K562 (cell line): Measurements from ENCODE around the gene CRLF1. TPM values are rescaled to one million over a fixed set of nuclear protein-coding genes. Genes with fewer than 3 reads are reported as not detected.
A peak's percentile ranks its signal among the peaks of the same experiment; 100 is the strongest.

ENCODE experiments used
- CCAR2 ChIP-seq: fragments of 200-400 bp; formaldehyde crosslinking; IDR thresholded peaks from 2 replicates; pipeline ENCODE4 v1.6.1; 2017; ENCODE audit warnings: mild to moderate bottlenecking, low read depth, low read length
- DDX20 ChIP-seq: fragments of 450-650 bp; IDR thresholded peaks from 2 replicates; pipeline ENCODE4 v1.6.1; 2016; ENCODE audit warnings: missing genetic modification characterization, low read depth, mild to moderate bottlenecking, missing compliant biosample characterization, moderate library complexity
- PHTF2 ChIP-seq: fragments of 250-450 bp; sonication (Bioruptor Pico); IDR thresholded peaks from 2 replicates; pipeline ENCODE4 v1.5.0; 2021; ENCODE audit warnings: mild to moderate bottlenecking
- SIN3A ChIP-seq, 2 experiments: fragments of 150-350 bp in 1 of 2; IDR thresholded peaks; 2 replicates each; pipeline ENCODE4 v1.6.1; 2011 to 2016; ENCODE audit warnings: borderline replicate concordance in 2 of 2, low read depth in 2 of 2, low read length in 2 of 2, mild to moderate bottlenecking in 2 of 2, moderate library complexity in 2 of 2; ENCODE audit not compliant: control insufficient read depth in 1 of 2
- SMAD1 ChIP-seq: fragments of 150-350 bp; IDR thresholded peaks from 2 replicates; pipeline ENCODE4 v1.6.1; 2014; ENCODE audit warnings: low read length, low read depth; ENCODE audit not compliant: partially characterized antibody
- SRSF9 ChIP-seq: fragments of 200-400 bp; formaldehyde crosslinking; IDR thresholded peaks from 2 replicates; pipeline ENCODE4 v1.6.1; 2017; ENCODE audit warnings: low read depth, low read length, borderline replicate concordance
- SUPT5H ChIP-seq: fragments of 450-650 bp; IDR thresholded peaks from 2 replicates; pipeline ENCODE4 v1.6.1; 2016
- TAF7 ChIP-seq: fragments of 450-650 bp; IDR thresholded peaks from 2 replicates; pipeline ENCODE4 v1.6.1; 2016; ENCODE audit warnings: missing genetic modification characterization, missing compliant biosample characterization
- TARDBP ChIP-seq: fragments of 450-650 bp; IDR thresholded peaks from 2 replicates; pipeline ENCODE4 v1.6.1; 2016
- TEAD4 ChIP-seq, 2 experiments: sonication (generic) in 1 of 2; formaldehyde crosslinking in 1 of 2; IDR thresholded peaks; 2 replicates each; pipeline versions ENCODE4 v1.6.1 to v1.8.0; 2012 to 2022; ENCODE audit warnings: borderline replicate concordance in 1 of 2, inconsistent platforms in 1 of 2, low read length in 1 of 2, mild to moderate bottlenecking in 1 of 2, missing genetic modification reagents in 1 of 2
- ZBTB1 ChIP-seq: sonication (generic); formaldehyde crosslinking; IDR thresholded peaks from 2 replicates; pipeline ENCODE4 v1.8.1; 2023; ENCODE audit warnings: missing genetic modification reagents, low read depth, mild to moderate bottlenecking, borderline replicate concordance
- ZNF263 ChIP-seq: sonication (generic); formaldehyde crosslinking; IDR thresholded peaks from 2 replicates; pipeline ENCODE4 v1.8.0; 2022; ENCODE audit warnings: mild to moderate bottlenecking, missing genetic modification reagents, borderline replicate concordance
- ZNF785 ChIP-seq: fragments of 250-450 bp; sonication (Bioruptor Pico); IDR thresholded peaks from 2 replicates; pipeline ENCODE4 v1.4.0; 2020; ENCODE audit warnings: mild to moderate bottlenecking
- polyA plus RNA-seq, 8 experiments: library from polyadenylated mRNA; depleted of rRNA in 4 of 8; stranded (reverse) in 5 of 8; unstranded in 3 of 8; fragments of >200 nt; fragmentation: Nextera tagmentation in 2 of 8; fragmentation: Illumina TruSeq in 1 of 8; extraction: Ambion mirVana in 2 of 8; extraction: Trizol in 1 of 8; gene quantifications; 2 replicates each; pipeline versions ENCODE4 v1.2.1 to v1.2.3, GENCODE V29; 2011 to 2014; ENCODE audit warnings: inconsistent platforms in 1 of 8, missing spikeins in 1 of 8
- total RNA-seq, 7 experiments: library from RNA; depleted of rRNA in 6 of 7; stranded (reverse); fragments of >200 nt in 6 of 7; fragmentation: Illumina TruSeq in 2 of 7; extraction: Trizol in 2 of 7; gene quantifications; 2 replicates each; pipeline versions ENCODE4 v1.2.1 to v1.2.3, GENCODE V29; 2011 to 2021; ENCODE audit warnings: low replicate concordance in 1 of 7
- TF ChIP-seq, protein P1 (sequence below): fragments of 250-450 bp; sonication (Bioruptor Pico); IDR thresholded peaks from 2 replicates; pipeline ENCODE4 v1.5.1; 2021; ENCODE audit warnings: mild to moderate bottlenecking
- TF ChIP-seq, protein P2 (sequence below): fragments of 450-650 bp; conservative IDR thresholded peaks from 2 replicates; pipeline ENCODE4 v1.6.1; 2016; ENCODE audit warnings: missing genetic modification characterization, low read depth, mild to moderate bottlenecking, missing compliant biosample characterization, moderate library complexity
- TF ChIP-seq, protein P3 (sequence below): IDR thresholded peaks from 2 replicates; pipeline ENCODE4 v1.6.1; 2014; ENCODE audit warnings: antibody characterized with exemption
- TF ChIP-seq, protein P4 (sequence below), 2 experiments: fragments of 450-650 bp; IDR thresholded peaks; 2 replicates each; pipeline ENCODE4 v1.6.1; 2018; ENCODE audit warnings: mild to moderate bottlenecking in 2 of 2, low read depth in 1 of 2; ENCODE audit not compliant: partially characterized antibody in 2 of 2

The CRLF1 gene
- total and polyA plus RNA-seq, 9 of the 15 experiments (the other 6 are each of a cell fraction or from before 2014, with no cell fraction given) = 0.85 to 3.6 (median 1.7) TPM

DNA sequence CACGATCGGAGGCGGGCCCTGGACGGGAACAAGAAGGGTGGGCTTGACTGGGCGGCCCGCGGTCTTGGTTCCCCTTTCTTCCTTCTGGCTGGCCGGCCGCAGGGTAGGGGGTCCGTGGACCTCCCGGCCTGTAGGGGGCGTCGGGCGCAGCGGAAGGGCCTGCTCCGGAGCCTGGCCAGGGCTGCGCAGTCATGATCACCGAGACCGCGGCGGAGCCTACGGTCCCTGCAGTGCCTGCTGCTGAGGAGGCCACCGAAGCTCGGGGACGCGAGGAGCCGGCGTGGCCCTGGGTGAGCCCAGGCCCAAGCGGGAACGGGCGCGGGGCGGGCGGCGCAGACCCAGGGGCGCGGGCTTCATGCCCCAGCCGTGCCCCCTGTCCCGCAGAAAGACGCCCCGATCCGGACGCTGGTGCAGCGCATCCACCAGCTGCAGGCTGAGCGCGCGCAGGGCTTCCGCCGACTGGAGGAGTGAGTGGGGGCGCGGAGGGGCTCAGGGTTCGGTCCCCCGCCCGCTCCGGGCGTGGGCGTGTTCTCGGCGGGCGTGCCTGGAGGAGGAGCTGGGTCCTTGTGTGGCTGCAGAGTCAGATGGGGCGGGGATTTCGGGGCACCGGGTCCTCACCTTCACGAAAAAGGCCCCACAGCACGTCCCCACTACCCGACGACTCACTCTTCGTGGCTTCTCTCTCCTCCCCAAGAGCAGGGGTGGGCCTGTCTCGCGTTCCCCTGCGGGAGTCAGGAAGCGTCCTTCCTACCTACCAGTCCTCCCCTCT lies 17.8 kb downstream of the CRLF1 start, which contains the start of gene REX1BD (continued):
- TF ChIP-seq, protein P1, sequence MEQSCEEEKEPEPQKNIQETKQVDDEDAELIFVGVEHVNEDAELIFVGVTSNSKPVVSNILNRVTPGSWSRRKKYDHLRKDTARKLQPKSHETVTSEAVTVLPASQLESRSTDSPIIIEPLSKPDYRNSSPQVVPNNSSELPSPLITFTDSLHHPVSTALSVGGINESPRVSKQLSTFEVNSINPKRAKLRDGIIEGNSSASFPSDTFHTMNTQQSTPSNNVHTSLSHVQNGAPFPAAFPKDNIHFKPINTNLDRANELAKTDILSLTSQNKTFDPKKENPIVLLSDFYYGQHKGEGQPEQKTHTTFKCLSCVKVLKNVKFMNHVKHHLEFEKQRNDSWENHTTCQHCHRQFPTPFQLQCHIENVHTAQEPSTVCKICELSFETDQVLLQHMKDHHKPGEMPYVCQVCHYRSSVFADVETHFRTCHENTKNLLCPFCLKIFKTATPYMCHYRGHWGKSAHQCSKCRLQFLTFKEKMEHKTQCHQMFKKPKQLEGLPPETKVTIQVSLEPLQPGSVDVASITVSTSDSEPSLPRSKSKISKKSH (CRISPR knock-in tag) = no peak
- TF ChIP-seq, protein P2, sequence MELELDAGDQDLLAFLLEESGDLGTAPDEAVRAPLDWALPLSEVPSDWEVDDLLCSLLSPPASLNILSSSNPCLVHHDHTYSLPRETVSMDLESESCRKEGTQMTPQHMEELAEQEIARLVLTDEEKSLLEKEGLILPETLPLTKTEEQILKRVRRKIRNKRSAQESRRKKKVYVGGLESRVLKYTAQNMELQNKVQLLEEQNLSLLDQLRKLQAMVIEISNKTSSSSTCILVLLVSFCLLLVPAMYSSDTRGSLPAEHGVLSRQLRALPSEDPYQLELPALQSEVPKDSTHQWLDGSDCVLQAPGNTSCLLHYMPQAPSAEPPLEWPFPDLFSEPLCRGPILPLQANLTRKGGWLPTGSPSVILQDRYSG (tag) = 0 out of 2 replicates have a peak, but pooled peaks have one; percentile 21
- TF ChIP-seq, protein P3, sequence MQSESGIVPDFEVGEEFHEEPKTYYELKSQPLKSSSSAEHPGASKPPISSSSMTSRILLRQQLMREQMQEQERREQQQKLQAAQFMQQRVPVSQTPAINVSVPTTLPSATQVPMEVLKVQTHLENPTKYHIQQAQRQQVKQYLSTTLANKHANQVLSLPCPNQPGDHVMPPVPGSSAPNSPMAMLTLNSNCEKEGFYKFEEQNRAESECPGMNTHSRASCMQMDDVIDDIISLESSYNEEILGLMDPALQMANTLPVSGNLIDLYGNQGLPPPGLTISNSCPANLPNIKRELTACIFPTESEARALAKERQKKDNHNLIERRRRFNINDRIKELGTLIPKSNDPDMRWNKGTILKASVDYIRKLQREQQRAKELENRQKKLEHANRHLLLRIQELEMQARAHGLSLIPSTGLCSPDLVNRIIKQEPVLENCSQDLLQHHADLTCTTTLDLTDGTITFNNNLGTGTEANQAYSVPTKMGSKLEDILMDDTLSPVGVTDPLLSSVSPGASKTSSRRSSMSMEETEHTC = no peak
- TF ChIP-seq PHTF2 (CRISPR knock-in tag) (no peak), SMAD1 (no peak), SRSF9 (no peak), SUPT5H (peak; percentile 90), TARDBP (peak; percentile 68; the same call in 1 of the 2 replicates), ZBTB1 (no peak; the same call in 1 of the 2 replicates), SIN3A (IDR thresholded peaks at IDR 0.05; ENCODE audit: borderline replicate concordance in 2 of 2, control insufficient read depth in 1 of 2, low read depth in 2 of 2, low read length in 2 of 2) (peak in 1 of 2 experiments; percentile 40; a peak in 2 of 4 replicates), ZNF785 (CRISPR knock-in tag) (no peak), ZNF263 (no peak; the same call in 1 of the 2 replicates), TAF7 (tag) (peak; percentile 54; the same call in 1 of the 2 replicates), TEAD4 (IDR thresholded peaks at IDR 0.05; ENCODE audit: low read length) (0 out of 2 replicates have a peak, but pooled peaks have one; percentile 6), TEAD4 (CRISPR knock-in tag; IDR thresholded peaks at IDR 0.05; ENCODE audit: borderline replicate concordance) (no peak), DDX20 (tag) (no peak), CCAR2 (no peak)
- TF ChIP-seq, protein P4, sequence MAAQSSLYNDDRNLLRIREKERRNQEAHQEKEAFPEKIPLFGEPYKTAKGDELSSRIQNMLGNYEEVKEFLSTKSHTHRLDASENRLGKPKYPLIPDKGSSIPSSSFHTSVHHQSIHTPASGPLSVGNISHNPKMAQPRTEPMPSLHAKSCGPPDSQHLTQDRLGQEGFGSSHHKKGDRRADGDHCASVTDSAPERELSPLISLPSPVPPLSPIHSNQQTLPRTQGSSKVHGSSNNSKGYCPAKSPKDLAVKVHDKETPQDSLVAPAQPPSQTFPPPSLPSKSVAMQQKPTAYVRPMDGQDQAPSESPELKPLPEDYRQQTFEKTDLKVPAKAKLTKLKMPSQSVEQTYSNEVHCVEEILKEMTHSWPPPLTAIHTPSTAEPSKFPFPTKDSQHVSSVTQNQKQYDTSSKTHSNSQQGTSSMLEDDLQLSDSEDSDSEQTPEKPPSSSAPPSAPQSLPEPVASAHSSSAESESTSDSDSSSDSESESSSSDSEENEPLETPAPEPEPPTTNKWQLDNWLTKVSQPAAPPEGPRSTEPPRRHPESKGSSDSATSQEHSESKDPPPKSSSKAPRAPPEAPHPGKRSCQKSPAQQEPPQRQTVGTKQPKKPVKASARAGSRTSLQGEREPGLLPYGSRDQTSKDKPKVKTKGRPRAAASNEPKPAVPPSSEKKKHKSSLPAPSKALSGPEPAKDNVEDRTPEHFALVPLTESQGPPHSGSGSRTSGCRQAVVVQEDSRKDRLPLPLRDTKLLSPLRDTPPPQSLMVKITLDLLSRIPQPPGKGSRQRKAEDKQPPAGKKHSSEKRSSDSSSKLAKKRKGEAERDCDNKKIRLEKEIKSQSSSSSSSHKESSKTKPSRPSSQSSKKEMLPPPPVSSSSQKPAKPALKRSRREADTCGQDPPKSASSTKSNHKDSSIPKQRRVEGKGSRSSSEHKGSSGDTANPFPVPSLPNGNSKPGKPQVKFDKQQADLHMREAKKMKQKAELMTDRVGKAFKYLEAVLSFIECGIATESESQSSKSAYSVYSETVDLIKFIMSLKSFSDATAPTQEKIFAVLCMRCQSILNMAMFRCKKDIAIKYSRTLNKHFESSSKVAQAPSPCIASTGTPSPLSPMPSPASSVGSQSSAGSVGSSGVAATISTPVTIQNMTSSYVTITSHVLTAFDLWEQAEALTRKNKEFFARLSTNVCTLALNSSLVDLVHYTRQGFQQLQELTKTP (IDR thresholded peaks at IDR 0.05; ENCODE audit: low read depth in 1 of 2, partially characterized antibody in 2 of 2) = peak in 1 of 2 experiments; percentile 68
